CD4-positive, alpha-beta memory T cell (primary cell): ENCODE results near the gene ST6GALNAC6. TPM values are rescaled to one million over a fixed set of nuclear protein-coding genes. Genes with fewer than 3 reads are reported as not detected.

ENCODE experiments used
- CTCF ChIA-PET: fragments of 350-600 bp; sonication (Branson Sonifier 250); formaldehyde crosslinking; loops from one replicate; lab custom pipeline; 2021; ENCODE audit warnings: inconsistent platforms; ENCODE audit not compliant: partially characterized antibody; lab: Charles Lee
- POLR2A ChIA-PET: fragments of 350-600 bp; sonication (Branson Sonifier 250); formaldehyde crosslinking; loops from one replicate; lab custom pipeline; 2021; ENCODE audit not compliant: partially characterized antibody; lab: Charles Lee
- DNase-seq, 5 donors: peaks; one replicate each; pipeline versions ENCODE4 v3.0.0 to v3.0.0-alpha.2; 2020 to 2022; ENCODE audit warnings: mixed read lengths in 1 of 5
- H3K27ac ChIP-seq: one replicate; pipeline ENCODE4 v1.7.0; 2013; ENCODE audit warnings: low read depth, low read length
- H3K27me3 ChIP-seq: 2 replicates; pipeline ENCODE4 v1.7.0; 2013; ENCODE audit warnings: mild to moderate bottlenecking, low read length, moderate library complexity; ENCODE audit not compliant: insufficient read depth
- H3K36me3 ChIP-seq: 2 replicates; pipeline ENCODE4 v1.7.0; 2013; ENCODE audit warnings: mild to moderate bottlenecking, low read length, moderate library complexity; ENCODE audit not compliant: insufficient read depth
- H3K4me1 ChIP-seq: 2 replicates; pipeline ENCODE4 v1.7.0; 2013; ENCODE audit warnings: mild to moderate bottlenecking, low read length, moderate library complexity; ENCODE audit not compliant: insufficient read depth
- H3K4me3 ChIP-seq, 2 donors: one replicate each; pipeline ENCODE4 v1.7.0; 2013; ENCODE audit warnings: low read length in 2 of 2, mild to moderate bottlenecking in 1 of 2
- H3K9me3 ChIP-seq, 2 donors: one replicate each; pipeline ENCODE4 v1.7.0; 2013; ENCODE audit warnings: low read length in 2 of 2, control low read depth in 1 of 2; ENCODE audit not compliant: control insufficient read depth in 1 of 2
- H3K27ac Mint-ChIP-seq, 7 donors: one replicate each; pipeline ENCODE4 v1.8.0; 2020 to 2021; ENCODE audit warnings: mixed read lengths in 7 of 7, mild to moderate bottlenecking in 6 of 7, inconsistent platforms in 3 of 7, moderate library complexity in 3 of 7
- H3K27me3 Mint-ChIP-seq, 2 donors: one replicate each; pipeline ENCODE4 v1.8.0; 2020 to 2021; ENCODE audit warnings: mixed read lengths in 2 of 2
- H3K36me3 Mint-ChIP-seq, 2 donors: one replicate each; pipeline ENCODE4 v1.8.0; 2020 to 2021; ENCODE audit warnings: mixed read lengths in 2 of 2, inconsistent platforms in 1 of 2, mild to moderate bottlenecking in 1 of 2
- H3K4me1 Mint-ChIP-seq, 4 donors: one replicate each; pipeline ENCODE4 v1.8.0; 2020 to 2021; ENCODE audit warnings: mixed read lengths in 4 of 4, mild to moderate bottlenecking in 1 of 4
- H3K4me3 Mint-ChIP-seq, 8 donors: one replicate each; pipeline ENCODE4 v1.8.0; 2020 to 2021; ENCODE audit warnings: mixed read lengths in 8 of 8, mild to moderate bottlenecking in 7 of 8, moderate library complexity in 6 of 8, inconsistent platforms in 3 of 8
- H3K9me3 Mint-ChIP-seq, 8 donors: one replicate each; pipeline ENCODE4 v1.8.0; 2020 to 2021; ENCODE audit warnings: mixed read lengths in 8 of 8, mild to moderate bottlenecking in 5 of 8, inconsistent platforms in 3 of 8, moderate library complexity in 1 of 8
- intact Hi-C: fragments of 100-400 bp; cut with micrococcal nuclease; formaldehyde crosslinking; loops from one replicate; pipeline ENCODE4 v1.15.1; 2023
- polyA plus RNA-seq, 2 donors: library from polyadenylated mRNA; unstranded; fragments of 300-500 nt; fragmentation: Illumina TruSeq; gene quantifications; one replicate each; pipeline ENCODE4 v1.2.3, GENCODE V29; 2021
- total RNA-seq, 2 experiments: library from RNA; stranded (reverse); gene quantifications; one replicate each; pipeline ENCODE4 v1.2.3, GENCODE V29; 2021

Gene ST6GALNAC6
- total and polyA plus RNA-seq, 4 experiments from 2014 or later = 45.2 to 127 (median 85.5) TPM

GRCh38 chr9:127877566-127877998, 21.8 kb downstream of the ST6GALNAC6 start, which contains the start of gene AK1:
Gene AK1 (minus strand): TSS chr9:127877675. CDS start chr9:127874617, 3,058 bp downstream.
- peak within 1 kb of the TSS in 2 of 7 donors; percentile 37 to 78 for H3K27ac Mint-ChIP-seq
- no peaks in the 10 kb centered on the region for H3K9me3 ChIP-seq
- no peaks in the 10 kb centered on the region for H3K27me3 ChIP-seq
- H3K27me3 Mint-ChIP-seq = no peaks in the 10 kb centered on the region
- H3K36me3 ChIP-seq = no peaks in the 10 kb centered on the region
- DNase-seq = peak in 1 of 5 donors; percentile 30
- POLR2A ChIA-PET = interaction anchor here (1.3 to 1.8 kb wide), 2 partner anchors 17 to 29 kb away, joined by 3 to 5 read pairs; no protein-coding TSS in a partner anchor
- H3K4me1 Mint-ChIP-seq = peaks cover 3 to 18% (median 5%) of the 10 kb centered on the region in 4 donors
- H3K4me3 Mint-ChIP-seq = peak within 1 kb of the TSS in 4 of 8 donors; percentile 10 to 67 (median 37)
- no peak within 1 kb of the TSS for H3K4me3 ChIP-seq
- H3K4me1 ChIP-seq = peaks cover 11% of the 10 kb centered on the region
- CTCF ChIA-PET = interaction anchor here (1.6 kb wide), 1 partner anchor 8 kb away, joined by 7 read pairs; no protein-coding TSS in a partner anchor
- peaks cover 3 to 4% of the 10 kb centered on the region in 2 donors for H3K36me3 Mint-ChIP-seq
- H3K27ac ChIP-seq = no peak within 1 kb of the TSS
- intact Hi-C loops = no loop called here
- H3K9me3 Mint-ChIP-seq = no peaks in the 10 kb centered on the region

GRCh38 chr9:127876764-127877562, 22.4 kb downstream of the ST6GALNAC6 start:
- no peaks in the 10 kb centered on the region for H3K27me3 Mint-ChIP-seq
- peak overlapping the region in 3 of 8 donors; percentile 10 to 57 (median 50) for H3K4me3 Mint-ChIP-seq
- intact Hi-C loops = no loop called here
- peaks cover 3 to 15% (median 5%) of the 10 kb centered on the region in 4 donors for H3K4me1 Mint-ChIP-seq
- no peaks in the 10 kb centered on the region for H3K27me3 ChIP-seq
- no peak for DNase-seq
- peaks cover 3% of the 10 kb centered on the region in 2 donors for H3K36me3 Mint-ChIP-seq
- no peaks in the 10 kb centered on the region for H3K9me3 ChIP-seq
- no peaks in the 10 kb centered on the region for H3K36me3 ChIP-seq
- no peak overlapping the region for H3K4me3 ChIP-seq
- peak overlapping the region in 2 of 7 donors; percentile 37 to 78 for H3K27ac Mint-ChIP-seq
- CTCF ChIA-PET = no interaction called here
- no peaks in the 10 kb centered on the region for H3K9me3 Mint-ChIP-seq
- H3K27ac ChIP-seq = no peak overlapping the region
- H3K4me1 ChIP-seq = peaks cover 11% of the 10 kb centered on the region
- POLR2A ChIA-PET = interaction anchor here (1.3 to 1.8 kb wide), 2 partner anchors 18 to 29 kb away, joined by 3 to 5 read pairs; no protein-coding TSS in a partner anchor

GRCh38 chr9:127876026-127876763, 23.2 kb downstream of the ST6GALNAC6 start:
- peak overlapping the region in 1 of 8 donors; percentile 13 for H3K4me3 Mint-ChIP-seq
- peaks cover 3 to 15% (median 5%) of the 10 kb centered on the region in 4 donors for H3K4me1 Mint-ChIP-seq
- H3K27ac Mint-ChIP-seq = peak overlapping the region in 1 of 7 donors; percentile 7
- no peaks in the 10 kb centered on the region for H3K27me3 Mint-ChIP-seq
- H3K9me3 Mint-ChIP-seq = no peaks in the 10 kb centered on the region
- ChIA-PET CTCF (no interaction called here), POLR2A (interaction anchor here (1.3 kb wide), 1 partner anchor 30 kb away, joined by 3 read pairs; no protein-coding TSS in a partner anchor)
- Histone ChIP-seq H3K36me3 (no peaks in the 10 kb centered on the region), H3K9me3 (no peaks in the 10 kb centered on the region), H3K27ac (no peak overlapping the region), H3K4me3 (no peak overlapping the region), H3K4me1 (peaks cover 11% of the 10 kb centered on the region), H3K27me3 (no peaks in the 10 kb centered on the region)
- DNase-seq = no peak
- intact Hi-C loops = no loop called here
- peaks cover 3 to 9% of the 10 kb centered on the region in 2 donors for H3K36me3 Mint-ChIP-seq

GRCh38 chr9:127875306-127875966, 24.0 kb downstream of the ST6GALNAC6 start:
- intact Hi-C loops = no loop called here
- H3K36me3 ChIP-seq = no peaks in the 10 kb centered on the region
- H3K27ac Mint-ChIP-seq = peak overlapping the region in 2 of 7 donors; percentile 50 to 75
- no peaks in the 10 kb centered on the region for H3K27me3 Mint-ChIP-seq
- H3K4me3 ChIP-seq = no peak overlapping the region
- H3K4me1 ChIP-seq = peaks cover 11% of the 10 kb centered on the region
- no peak for DNase-seq
- no peaks in the 10 kb centered on the region for H3K9me3 ChIP-seq
- H3K36me3 Mint-ChIP-seq = peaks cover 3 to 9% of the 10 kb centered on the region in 2 donors
- peaks cover 3 to 15% (median 5%) of the 10 kb centered on the region in 4 donors for H3K4me1 Mint-ChIP-seq
- peak overlapping the region in 1 of 8 donors; percentile 13 for H3K4me3 Mint-ChIP-seq
- H3K27ac ChIP-seq = no peak overlapping the region
- ChIA-PET POLR2A (no interaction called here), CTCF (no interaction called here)
- H3K27me3 ChIP-seq = no peaks in the 10 kb centered on the region
- H3K9me3 Mint-ChIP-seq = no peaks in the 10 kb centered on the region

GRCh38 chr9:127874301-127875221, 24.8 kb downstream of the ST6GALNAC6 start:
- Mint-ChIP-seq H3K9me3 (no peaks in the 10 kb centered on the region), H3K4me3 (no peak overlapping the region), H3K4me1 (peaks cover 3 to 15% (median 5%) of the 10 kb centered on the region in 4 donors), H3K27me3 (no peaks in the 10 kb centered on the region), H3K36me3 (peaks cover 3 to 9% of the 10 kb centered on the region in 2 donors), H3K27ac (peak overlapping the region in 1 of 7 donors; percentile 75)
- no peaks in the 10 kb centered on the region for H3K27me3 ChIP-seq
- no peaks in the 10 kb centered on the region for H3K9me3 ChIP-seq
- H3K36me3 ChIP-seq = no peaks in the 10 kb centered on the region
- no peak overlapping the region for H3K4me3 ChIP-seq
- ChIA-PET POLR2A (interaction anchor here (1.2 kb wide), 2 partner anchors 9 to 139 kb away, joined by 4 to 5 read pairs; partner anchors contain the start of gene TOR2A), CTCF (interaction anchor here (0.7 to 2.5 kb wide), 3 partner anchors 19 to 140 kb away, joined by 3 to 11 read pairs (median 3); partner anchors contain the start of gene TOR2A)
- H3K4me1 ChIP-seq = peaks cover 15% of the 10 kb centered on the region
- intact Hi-C loops = loop anchor here (5.0 kb wide), 1 partner anchor 43 kb away; the partner anchor contains the start of gene ST6GALNAC4
- no peak overlapping the region for H3K27ac ChIP-seq
- DNase-seq = no peak

- no peaks in the 10 kb centered on the region for H3K9me3 Mint-ChIP-seq
- no peak for DNase-seq
- no peak overlapping the region for H3K27ac Mint-ChIP-seq
- POLR2A ChIA-PET = interaction anchor here (0.5 to 1.2 kb wide), 3 partner anchors 9 to 426 kb away, joined by 4 to 6 read pairs (median 5); partner anchors contain the start of gene TOR2A
- H3K4me1 ChIP-seq = peaks cover 15% of the 10 kb centered on the region
- no peaks in the 10 kb centered on the region for H3K27me3 Mint-ChIP-seq
- no peak overlapping the region for H3K27ac ChIP-seq
- intact Hi-C loops = loop anchor here (5.0 kb wide), 1 partner anchor 43 kb away; the partner anchor contains the start of gene ST6GALNAC4
- no peaks in the 10 kb centered on the region for H3K9me3 ChIP-seq
- H3K36me3 Mint-ChIP-seq = peaks cover 3 to 9% of the 10 kb centered on the region in 2 donors
- H3K36me3 ChIP-seq = no peaks in the 10 kb centered on the region
- H3K4me1 Mint-ChIP-seq = peaks cover 3 to 12% (median 5%) of the 10 kb centered on the region in 4 donors
- no peaks in the 10 kb centered on the region for H3K27me3 ChIP-seq
- H3K4me3 ChIP-seq = no peak overlapping the region
- H3K4me3 Mint-ChIP-seq = no peak overlapping the region
- CTCF ChIA-PET = interaction anchor here (0.7 to 2.5 kb wide), 4 partner anchors 19 to 139 kb away, joined by 3 to 11 read pairs (median 4); partner anchors contain the start of gene TOR2A
Observed at GRCh38 chr9:127873886-127874285, 25.5 kb downstream of the ST6GALNAC6 start.
